HG02884 (cell line): ENCODE data around the gene GNA14.
"Not testable (repeated sequence)": the region's sequence is repeated elsewhere in the genome, so short reads cannot be mapped to it uniquely, and the experiment has no call there.

Source experiments
- ATAC-seq: cut with Tn5 transposase; IDR thresholded peaks from one replicate; pipeline ENCODE4 v1.9.1; 2021; ENCODE audit warnings: mild to moderate bottlenecking, moderate library complexity; ENCODE audit not compliant: unreplicated experiment

The GNA14 gene

DNA sequence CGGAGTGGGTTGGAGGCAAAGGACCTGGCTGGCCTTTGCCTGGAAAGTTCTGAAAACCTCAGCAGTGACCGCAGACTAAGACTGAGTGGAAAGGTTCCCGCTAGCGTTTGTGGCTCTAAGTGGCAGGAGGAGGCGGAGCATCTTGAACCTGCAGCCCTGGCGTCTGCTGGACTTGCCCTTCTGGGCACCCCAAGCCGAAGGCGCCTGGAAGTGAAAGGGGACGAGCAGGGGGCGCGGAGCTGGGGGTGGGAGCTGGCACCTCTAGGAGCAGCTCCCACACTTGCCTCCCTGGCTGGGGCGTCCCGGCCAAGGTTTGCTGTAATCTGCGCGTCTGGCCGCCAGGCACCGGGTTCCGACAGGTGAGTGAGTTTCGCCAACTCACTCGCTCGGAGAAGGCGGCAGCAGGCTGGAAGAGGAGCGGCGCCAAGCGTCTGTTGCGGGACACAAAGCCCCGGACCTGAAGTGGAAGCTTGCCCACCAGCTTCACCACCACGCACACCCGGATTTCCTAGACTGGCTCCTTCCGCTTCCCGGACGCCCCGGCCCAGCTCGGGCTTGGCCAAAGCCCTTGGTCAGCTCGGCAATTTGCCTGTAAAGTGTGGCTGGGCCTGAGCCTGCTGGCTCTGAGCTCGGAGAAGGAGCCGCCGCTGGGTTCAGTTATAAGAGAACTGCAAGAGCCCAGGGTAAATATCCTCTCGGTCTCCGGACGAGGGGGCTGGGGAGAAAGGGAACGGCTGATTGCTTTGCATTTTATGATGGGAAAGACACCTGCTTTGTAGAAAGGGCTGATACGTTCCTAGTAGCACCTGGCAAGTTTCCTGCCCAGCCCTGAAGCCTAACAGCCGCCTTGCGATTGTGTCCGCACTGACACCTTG, at the start of gene GNA14:
GNA14 (minus strand) TSS at position 89 of the 875 bp plus-strand sequence. CDS start 529 bp downstream, outside the sequence.
- ATAC-seq = no peak

DNA sequence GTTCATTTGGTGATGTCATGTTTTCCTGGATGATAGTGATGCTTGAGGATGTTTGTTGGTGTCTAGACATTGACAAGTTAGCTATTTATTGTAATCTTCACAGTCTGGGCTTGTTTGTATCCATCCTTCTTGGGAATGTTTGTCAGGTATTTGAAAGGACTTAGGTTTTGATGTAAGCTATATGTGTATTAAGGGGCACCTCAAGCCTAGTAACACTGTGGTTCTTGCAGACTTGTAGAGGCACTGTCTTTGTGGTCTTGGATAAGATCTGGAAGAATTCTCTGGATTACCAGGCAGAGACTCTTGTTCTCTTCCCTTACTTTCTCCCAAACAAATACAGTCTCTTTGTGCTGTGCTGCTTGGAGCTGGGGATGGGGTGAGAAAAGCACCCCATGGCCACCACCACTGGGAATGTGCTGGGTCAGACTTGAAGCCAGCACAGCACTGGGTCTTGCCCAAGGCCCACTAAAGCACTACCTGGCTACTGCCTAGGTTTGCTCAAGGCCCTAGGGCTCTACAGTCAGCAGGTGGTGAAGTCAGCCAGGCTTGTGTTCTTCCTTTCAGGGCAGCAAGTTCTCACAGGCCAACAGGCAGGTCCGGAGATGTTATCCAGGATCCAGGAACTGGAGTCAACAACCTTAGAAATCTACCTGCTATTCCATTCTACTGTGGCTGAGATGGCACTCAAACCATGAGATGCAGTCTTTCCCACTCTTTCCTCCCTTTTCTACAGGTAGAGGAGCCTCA, 49.3 kb upstream of the GNA14 start:
- no peak for ATAC-seq

DNA sequence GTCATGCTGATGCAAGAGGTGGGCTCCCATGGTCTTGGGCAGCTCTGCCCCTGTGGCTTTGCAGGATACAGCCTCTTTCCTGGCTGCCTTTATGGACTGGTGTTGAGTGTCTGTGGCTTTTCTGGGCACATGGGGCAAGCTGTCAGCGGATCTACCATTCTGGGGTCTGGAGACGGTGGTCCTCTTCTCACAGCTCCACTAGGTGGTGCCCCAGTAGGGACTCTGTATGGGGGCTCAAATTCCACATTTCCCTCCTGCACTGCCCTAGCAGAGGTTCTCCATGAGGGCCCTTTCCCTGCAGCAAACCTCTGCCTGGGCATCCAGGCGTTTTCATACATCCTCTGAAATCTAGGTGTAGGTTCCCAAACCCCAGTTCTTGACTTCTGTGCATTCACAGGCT, 42.6 kb upstream of the GNA14 start:
- not testable (repeated sequence) for ATAC-seq

DNA sequence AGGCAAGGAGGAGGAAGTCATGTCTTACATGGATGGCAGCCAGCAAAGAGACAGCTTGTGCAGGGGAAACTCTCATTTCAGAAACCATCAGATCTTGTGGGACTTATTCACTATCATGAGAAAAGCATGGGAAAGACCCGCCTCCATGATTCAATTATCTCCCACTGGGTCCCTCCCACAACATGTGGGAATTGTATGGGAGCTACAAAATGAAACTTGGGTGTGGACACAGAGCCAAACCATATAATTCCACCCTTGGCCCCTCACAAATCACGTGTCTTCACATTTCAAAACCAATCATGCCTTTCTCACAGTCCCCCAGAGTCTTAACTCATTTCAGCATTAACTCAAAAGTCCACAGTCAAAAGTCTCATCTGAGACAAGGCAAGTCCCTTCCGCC, 42.0 kb upstream of the GNA14 start:
- not testable (repeated sequence) for ATAC-seq

DNA sequence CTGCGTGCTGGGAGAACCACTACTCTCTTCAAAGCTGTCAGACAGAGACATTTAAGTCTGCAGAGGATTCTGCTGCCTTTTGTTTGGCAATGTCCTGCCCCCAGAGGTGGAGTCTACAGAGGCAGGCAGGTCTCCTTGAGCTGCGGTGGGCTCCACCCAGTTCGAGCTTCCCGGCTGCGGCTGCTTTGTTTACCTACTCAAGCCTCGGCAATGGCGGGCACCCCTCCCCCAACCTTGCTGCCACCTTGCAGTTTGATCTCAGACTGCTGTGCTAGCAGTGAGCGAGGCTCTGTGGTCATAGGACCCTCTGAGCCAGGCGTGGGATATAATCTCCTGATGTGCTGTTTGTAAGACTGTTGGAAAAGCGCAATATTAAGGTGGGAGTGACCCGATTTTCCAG, 39.6 kb upstream of the GNA14 start:
- not testable (repeated sequence) for ATAC-seq

DNA sequence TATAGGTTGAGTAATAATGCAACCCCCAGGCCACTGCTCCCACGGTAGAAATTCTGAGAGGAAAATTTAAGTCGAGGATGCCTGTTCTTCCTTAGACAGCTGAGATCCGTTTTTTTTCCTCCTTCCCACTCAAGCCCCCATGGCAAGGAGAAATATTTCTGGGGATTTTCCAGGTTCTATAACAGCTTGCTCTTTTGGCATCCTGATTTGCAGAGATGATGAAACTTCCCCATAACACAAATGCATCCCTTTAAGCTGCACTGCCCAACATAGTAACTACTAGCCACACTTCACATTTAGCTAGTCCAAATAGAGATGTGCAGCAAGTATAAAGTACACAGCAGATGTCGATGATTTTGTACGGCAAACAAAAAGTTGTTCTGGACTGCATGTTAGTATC, 32.5 kb upstream of the GNA14 start:
- no peak for ATAC-seq

DNA sequence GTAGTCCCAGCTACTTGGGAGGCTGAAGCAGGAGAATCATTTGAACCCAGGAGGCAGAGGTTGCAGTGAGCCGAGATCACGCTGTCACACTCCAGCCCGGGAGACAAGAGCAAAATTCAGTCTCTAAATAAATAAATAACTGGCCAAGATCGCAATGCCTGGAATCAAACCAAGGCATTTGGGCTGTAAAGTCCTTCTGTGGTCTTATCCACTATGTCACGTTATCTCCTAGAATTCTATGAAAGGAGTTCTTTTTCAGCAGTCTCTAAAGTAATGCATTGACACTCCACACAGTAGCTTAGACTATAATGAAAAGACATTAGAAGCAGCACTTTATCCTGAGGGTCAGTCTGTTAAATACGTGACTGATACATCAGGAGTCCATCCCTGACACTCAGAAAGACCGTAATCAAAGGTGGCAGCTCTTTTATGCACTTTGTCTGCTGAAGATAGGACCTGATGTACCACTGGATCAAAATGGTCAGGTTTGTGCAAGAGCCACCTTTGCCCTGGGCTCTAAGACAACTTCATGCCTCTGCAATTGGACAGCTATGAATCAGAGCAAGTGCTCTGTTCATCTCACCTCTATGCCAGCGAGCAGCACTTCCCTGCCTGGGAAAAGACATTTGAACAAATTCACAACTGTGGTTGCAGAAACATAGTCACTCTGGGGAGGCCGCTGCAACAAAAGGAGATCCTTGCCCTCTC, 31.7 kb upstream of the GNA14 start:
- no peak for ATAC-seq

DNA sequence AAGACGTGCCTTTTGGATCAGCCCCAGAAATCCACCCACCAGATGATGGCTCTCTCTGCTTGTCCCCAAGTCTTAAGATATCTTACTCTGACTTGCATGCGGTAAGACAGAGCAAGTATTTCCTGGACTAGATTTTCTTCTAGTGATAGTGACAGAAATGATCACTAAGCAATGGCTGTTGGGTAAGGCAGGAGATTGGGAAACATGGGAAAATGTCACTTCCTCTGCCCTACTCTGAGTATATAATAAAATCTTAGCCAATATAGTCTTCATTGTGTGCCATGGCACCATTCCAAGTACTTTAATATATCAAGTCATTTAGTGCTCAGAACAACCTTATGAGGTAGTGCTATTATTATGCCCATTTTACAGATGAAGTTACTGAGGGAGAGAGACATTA, 31.0 kb upstream of the GNA14 start:
- ATAC-seq = no peak

DNA sequence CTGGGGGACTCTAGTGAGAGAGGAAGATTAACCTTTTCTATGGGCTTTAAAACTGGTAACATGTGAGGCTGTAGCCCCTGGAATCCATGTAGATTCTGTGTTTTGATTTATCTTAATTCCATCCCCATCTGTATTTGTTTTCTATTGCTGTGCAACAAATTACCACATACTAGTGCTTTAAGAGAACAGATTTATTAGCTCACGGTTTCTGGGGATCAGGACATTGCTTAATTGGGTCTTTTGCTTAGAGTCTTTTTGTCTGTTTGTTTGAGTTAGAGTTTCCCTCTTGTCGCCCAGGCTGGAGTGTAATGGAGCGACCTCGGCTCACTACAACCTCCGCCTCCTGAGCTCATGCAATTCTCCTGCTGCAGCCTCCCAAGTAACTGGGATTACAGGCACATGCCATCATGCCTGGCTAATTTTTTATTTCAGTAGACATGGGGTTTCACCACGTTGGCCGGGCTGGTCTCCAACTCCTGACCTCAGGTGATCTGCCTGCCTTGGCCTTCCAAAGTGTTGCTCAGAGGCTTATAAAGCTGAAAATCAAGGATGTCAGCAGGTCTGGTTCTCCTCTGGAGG, 29.9 kb upstream of the GNA14 start:
- ATAC-seq = no peak

DNA sequence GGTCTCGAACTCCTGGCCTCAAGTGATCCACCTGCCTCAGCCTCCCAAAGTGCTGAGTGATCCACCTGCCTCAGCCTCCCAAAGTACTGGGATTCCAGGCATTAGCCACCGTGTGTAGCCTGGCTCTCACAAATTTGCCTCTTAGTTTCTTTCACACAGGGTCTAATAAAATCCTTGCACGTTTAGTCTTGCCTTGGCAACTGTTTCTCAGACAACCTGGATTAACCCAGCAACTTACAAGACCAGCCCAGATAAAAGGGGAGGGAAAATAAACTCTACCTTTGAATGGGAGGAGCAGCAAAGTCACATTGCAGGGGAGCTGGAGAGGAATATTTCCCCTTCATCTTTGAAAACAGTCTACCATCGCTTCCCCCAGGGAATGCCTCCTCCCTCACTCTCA, 29.3 kb upstream of the GNA14 start:
- ATAC-seq = no peak

DNA sequence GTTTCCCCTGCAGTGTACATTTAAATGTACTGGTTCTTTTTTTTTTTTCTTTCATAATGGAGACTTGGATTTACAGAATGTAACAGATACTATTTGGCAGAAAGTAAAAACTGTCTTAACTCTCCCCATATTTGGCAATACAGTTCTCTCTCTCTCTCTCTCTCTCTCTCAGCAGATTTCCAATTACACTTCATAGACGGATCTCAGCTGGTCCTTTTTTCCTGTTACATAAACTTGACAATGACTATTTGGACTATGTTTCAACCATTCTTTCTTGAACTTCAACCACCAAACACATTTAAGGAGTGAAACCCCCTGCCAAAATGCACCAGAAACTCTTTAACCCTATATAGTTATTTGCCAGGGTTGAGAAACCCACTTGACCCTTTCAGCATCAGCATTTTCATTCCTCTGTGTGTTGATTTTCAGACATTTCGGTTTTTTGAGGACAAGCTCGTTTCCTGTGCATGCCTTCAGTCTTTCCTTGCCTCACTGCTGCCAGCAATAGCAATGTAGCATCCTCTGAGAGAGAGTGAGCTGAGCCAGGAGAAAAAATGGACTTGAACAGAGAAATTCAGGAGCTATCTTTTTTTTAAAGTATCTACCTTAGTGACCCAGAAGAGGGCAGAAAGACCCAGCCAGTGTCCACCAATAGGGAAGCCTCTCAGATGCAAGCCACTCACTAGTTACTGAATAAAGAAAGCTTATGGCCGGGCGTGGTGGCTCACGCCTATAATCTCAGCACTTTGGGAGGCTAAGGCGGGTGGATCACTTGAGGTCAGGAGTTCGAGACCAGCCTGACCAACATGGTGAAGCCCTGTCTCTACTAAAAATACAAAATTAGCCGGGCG, 26.0 kb upstream of the GNA14 start:
- no peak for ATAC-seq

DNA sequence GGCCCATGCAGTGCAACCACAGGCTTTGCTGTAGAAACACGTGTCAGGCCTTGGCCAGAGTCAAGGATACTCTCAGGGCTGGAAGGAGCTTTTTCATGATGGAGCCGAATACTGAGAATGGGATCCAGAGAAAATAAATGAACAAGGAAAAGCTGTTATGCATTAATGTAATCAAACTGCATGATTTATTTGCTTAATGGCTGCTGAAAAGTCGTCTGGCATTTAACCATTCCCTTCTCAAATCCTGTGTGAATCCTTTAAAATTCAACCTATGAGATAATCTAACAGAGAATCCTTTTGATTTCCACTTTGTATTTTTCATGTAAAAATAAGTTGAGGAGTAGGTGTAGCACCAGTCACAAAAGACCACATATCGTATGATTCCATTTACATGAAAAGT, 24.1 kb upstream of the GNA14 start:
- no peak for ATAC-seq

DNA sequence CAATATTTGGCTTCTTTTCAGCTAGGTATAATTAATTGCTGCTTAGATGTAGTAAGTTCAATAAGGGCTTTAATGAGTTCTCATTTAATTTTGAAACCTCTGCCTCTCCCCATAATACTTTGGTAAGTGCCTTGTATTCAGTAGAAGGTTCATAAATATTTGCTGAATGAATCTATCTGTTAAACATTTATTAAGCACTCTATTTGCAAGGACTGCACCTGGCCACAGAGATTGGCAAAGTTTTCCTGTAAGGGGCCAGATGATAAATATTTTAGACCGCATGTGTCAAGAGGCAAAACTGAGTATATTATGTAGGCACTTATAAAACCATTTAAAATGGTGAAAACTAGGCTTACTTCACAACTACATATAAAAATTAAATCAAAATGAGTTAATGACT, 19.0 kb upstream of the GNA14 start:
- ATAC-seq = no peak

DNA sequence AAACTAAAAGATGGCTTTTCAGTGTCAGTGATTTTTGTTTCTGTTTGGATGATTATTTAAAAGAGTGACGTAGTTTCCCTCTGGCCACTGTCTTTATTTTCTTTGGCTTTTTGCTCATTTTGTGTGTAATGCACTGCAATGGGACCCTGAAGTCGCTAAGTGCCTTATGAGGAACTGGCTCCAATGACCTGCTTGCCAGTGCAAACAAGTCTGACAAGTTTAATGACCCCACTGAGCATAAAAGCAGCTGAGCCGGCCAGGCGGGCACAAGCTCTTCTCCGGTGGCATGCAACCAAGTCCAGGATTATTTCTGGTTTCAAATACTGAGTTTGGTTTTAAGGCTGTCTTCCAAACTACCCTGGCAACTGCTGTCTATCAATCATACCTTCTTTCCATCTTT, 15.6 kb upstream of the GNA14 start:
- no peak for ATAC-seq

DNA sequence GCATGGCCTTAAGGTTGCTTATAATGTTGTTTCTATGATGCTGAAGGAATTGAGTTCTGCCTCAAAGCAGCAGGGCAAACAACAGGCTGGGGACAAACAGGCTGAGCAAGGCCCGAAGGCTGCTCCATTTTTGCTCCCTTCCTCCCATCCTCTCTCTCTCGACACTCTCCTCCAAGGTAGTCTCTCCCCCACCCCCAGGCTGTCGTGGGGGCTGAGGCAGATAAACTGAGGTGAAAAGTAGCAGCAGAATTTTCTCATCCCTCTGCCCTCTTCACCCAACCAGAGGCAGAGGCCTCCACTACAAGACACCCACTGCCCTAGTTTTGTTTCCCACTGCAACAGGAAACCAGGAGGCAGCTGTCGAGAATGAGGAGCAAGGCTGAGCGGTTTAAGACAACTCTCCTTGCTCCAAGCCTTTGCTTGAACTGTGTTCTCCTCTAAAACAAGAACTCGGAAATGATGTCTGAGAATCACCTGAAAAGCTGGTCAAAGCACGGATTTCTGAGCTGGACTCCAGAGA, 13.5 kb upstream of the GNA14 start:
- no peak for ATAC-seq

DNA sequence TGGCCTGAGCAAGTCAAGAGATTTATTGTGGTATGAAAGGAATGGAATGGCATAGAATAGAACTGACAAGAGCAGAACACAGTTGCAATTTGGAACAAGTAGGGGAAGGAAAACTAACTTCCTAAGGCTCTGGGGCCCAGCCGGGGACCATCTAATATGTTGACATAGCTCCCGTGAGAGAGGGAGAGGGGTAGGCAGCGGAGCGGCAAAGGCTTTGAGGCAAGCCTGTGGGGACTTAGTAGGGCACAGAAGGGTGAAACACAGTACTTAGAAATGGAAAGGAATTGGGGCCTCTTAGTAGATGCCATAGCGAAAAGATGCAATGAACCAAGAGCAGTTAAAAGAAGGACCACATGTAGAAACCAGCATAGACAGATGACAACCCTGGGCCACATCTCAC, 11.8 kb upstream of the GNA14 start:
- ATAC-seq = no peak

DNA sequence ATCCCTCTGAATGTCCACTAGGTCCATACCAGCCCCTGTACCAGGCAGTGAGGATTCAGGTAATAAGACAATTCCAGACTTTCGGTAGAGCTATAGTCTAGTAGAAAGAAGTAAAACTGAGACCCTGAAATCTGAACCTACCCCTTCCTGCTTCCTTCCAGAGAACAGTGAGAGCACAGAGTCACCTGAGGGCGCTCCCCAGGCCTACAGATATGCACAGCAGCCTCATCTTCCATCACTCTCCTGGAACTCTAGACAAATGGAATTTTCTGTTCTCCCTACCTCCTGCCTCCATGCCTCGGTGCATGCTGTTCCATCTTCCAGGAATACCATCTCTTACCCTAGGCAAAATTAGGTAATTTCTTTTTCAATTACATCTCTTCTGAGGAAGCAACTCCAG, 3.1 kb upstream of the GNA14 start:
- no peak for ATAC-seq

DNA sequence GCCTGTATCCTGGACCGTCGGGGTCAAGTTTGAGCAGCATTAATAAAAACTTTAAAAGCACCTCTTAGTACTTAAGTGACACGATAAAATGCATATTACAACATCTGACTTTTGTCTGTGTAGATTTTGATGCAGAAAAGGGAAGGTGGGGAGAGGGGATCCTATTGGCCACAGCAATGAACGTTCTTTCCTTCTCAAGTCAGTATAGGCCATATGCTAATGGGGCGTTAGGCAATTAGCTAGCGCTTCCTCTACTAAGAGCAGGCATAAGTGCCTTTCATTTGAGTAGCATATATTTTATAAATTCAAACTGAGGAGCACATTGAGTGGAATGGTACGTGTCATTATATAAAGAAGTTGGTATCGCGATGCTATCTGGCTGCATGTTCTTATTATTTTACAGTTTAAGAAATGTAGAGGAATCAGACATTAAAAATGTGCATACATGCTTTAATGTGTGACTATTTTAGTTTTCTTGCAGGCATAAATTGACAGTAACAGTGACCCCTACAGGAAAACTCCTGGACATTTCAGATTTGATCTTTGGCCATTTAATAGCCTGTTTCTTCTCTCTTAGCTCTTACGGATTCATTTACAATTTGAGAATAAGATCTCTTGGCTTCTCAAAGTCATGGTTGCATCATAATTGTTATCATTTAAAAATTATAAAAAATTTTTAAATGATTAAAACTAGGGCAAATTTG, 1.1 kb upstream of the GNA14 start:
- no peak for ATAC-seq
